BJ (cell line): ENCODE measurements around the gene SMC1B. TPM values are rescaled to one million over a fixed set of nuclear protein-coding genes. Genes with fewer than 3 reads are reported as not detected.

Experiments used
- CTCF ChIA-PET: fragments of 350-600 bp; formaldehyde crosslinking; extraction: SDS; loops from one replicate; lab custom pipeline; 2021; ENCODE audit warnings: antibody characterized with exemption, inconsistent platforms; lab: Yijun Ruan, JAX
- POLR2A ChIA-PET: fragments of 300-600 bp; sonication (Branson Sonifier 250); formaldehyde crosslinking; extraction: SDS; loops from one replicate; lab custom pipeline; 2021; ENCODE audit warnings: antibody characterized with exemption; lab: Charles Lee
- DNase-seq: peaks from one replicate; pipeline ENCODE4 v3.0.0-alpha.2; 2011; ENCODE audit warnings: low read depth
- H3K27me3 ChIP-seq: 2 replicates; pipeline ENCODE4 v1.6.0; 2011; ENCODE audit warnings: low read length; ENCODE audit not compliant: control insufficient read depth, insufficient read depth
- H3K36me3 ChIP-seq: 2 replicates; pipeline ENCODE4 v1.5.1; 2011; ENCODE audit warnings: low read length; ENCODE audit not compliant: control insufficient read depth, insufficient read depth
- H3K4me3 ChIP-seq: 2 replicates; pipeline ENCODE4 v1.5.1; 2011; ENCODE audit warnings: low read depth, mild to moderate bottlenecking, control low read depth, low read length
- CTCF ChIP-seq: IDR thresholded peaks from 2 replicates; pipeline ENCODE4 v1.5.1; 2011; ENCODE audit warnings: low read depth, mild to moderate bottlenecking, control low read depth, inconsistent platforms, low read length, moderate library complexity; ENCODE audit not compliant: insufficient read depth
- polyA plus RNA-seq: library from polyadenylated mRNA; depleted of rRNA; stranded (reverse); fragments of >200 nt; gene quantifications from 2 replicates; pipeline ENCODE4 v1.2.3, GENCODE V29; 2011

SMC1B gene
- polyA plus RNA-seq, 1 experiment = not detected

GRCh38 chr22:45337536-45337935 lies 75.9 kb downstream of the SMC1B start:
- DNase-seq = no peak
- ChIA-PET POLR2A (no interaction called here), CTCF (no interaction called here)
- H3K4me3 ChIP-seq = no peak overlapping the region
- TF ChIP-seq CTCF = no peak
- H3K36me3 ChIP-seq = peaks cover 20% of the 10 kb centered on the region
- H3K27me3 ChIP-seq = no peaks in the 10 kb centered on the region

GRCh38 chr22:45336971-45337431 lies 76.4 kb downstream of the SMC1B start:
- no peak for TF ChIP-seq CTCF
- POLR2A ChIA-PET = no interaction called here
- no peak for DNase-seq
- CTCF ChIA-PET = interaction anchor here (0.9 kb wide), 1 partner anchor 20 kb away, joined by 3 read pairs; no protein-coding TSS in a partner anchor
- H3K27me3 ChIP-seq = no peaks in the 10 kb centered on the region
- no peak overlapping the region for H3K4me3 ChIP-seq
- peaks cover 22% of the 10 kb centered on the region for H3K36me3 ChIP-seq

- ChIA-PET POLR2A (no interaction called here), CTCF (interaction anchor here (0.9 kb wide), 1 partner anchor 21 kb away, joined by 3 read pairs; no protein-coding TSS in a partner anchor)
- DNase-seq = no peak
- H3K27me3 ChIP-seq = no peaks in the 10 kb centered on the region
- TF ChIP-seq CTCF = no peak
- H3K36me3 ChIP-seq = peaks cover 18% of the 10 kb centered on the region
- no peak overlapping the region for H3K4me3 ChIP-seq
These were observed 77.4 kb downstream of the SMC1B start for GRCh38 chr22:45335854-45336522.

GRCh38 chr22:45335021-45335818 lies 78.2 kb downstream of the SMC1B start:
- H3K36me3 ChIP-seq = peaks cover 18% of the 10 kb centered on the region
- H3K4me3 ChIP-seq = no peak overlapping the region
- CTCF ChIA-PET = no interaction called here
- H3K27me3 ChIP-seq = no peaks in the 10 kb centered on the region
- POLR2A ChIA-PET = no interaction called here
- DNase-seq = no peak
- TF ChIP-seq CTCF = peak; percentile 22; the same call in 1 of the 2 replicates

GRCh38 chr22:45334528-45334927 lies 78.9 kb downstream of the SMC1B start:
- ChIA-PET CTCF (no interaction called here), POLR2A (no interaction called here)
- peaks cover 14% of the 10 kb centered on the region for H3K36me3 ChIP-seq

More at GRCh38 chr22:45334528-45334927, 78.9 kb downstream of the SMC1B start:
- Histone ChIP-seq H3K27me3 (no peaks in the 10 kb centered on the region), H3K4me3 (no peak overlapping the region)
- DNase-seq = no peak
- TF ChIP-seq CTCF = no peak
